GM19452 (cell line): ENCODE results near the gene RAB13.

Source experiments
- ATAC-seq: cut with Tn5 transposase; IDR thresholded peaks from one replicate; pipeline ENCODE4 v1.9.1; 2021; ENCODE audit not compliant: unreplicated experiment

The RAB13 gene

DNA sequence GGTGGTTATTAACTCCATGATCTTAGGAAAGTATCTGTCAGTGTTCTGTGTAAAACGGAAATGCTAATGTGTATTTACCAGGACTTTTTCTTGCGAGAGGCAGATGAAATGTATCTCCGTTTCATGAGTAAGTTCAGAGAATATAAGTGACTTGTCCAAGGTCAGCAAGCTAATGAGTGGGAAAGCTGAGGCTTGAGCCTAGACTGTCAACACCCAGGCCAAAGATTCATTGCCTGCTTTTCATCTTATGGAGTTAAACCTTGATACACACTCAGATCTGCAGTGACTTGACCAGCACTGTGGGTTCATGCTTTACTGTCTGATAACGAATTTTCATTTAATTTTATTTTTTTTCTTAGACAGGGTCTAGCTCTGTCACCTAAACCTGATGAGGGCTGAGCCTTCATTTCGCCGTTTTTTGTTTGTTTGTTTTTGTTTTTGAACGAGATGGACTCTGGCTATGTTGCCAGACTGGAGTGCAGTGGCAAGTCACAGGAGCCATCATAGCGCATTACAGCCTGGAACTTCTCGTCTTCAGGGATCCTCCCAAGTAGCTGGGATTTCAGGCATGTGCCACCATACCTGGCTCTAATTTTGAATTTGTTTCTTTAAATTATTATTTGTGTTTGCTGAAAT lies 7.7 kb downstream of the RAB13 start:
- ATAC-seq = no peak

DNA sequence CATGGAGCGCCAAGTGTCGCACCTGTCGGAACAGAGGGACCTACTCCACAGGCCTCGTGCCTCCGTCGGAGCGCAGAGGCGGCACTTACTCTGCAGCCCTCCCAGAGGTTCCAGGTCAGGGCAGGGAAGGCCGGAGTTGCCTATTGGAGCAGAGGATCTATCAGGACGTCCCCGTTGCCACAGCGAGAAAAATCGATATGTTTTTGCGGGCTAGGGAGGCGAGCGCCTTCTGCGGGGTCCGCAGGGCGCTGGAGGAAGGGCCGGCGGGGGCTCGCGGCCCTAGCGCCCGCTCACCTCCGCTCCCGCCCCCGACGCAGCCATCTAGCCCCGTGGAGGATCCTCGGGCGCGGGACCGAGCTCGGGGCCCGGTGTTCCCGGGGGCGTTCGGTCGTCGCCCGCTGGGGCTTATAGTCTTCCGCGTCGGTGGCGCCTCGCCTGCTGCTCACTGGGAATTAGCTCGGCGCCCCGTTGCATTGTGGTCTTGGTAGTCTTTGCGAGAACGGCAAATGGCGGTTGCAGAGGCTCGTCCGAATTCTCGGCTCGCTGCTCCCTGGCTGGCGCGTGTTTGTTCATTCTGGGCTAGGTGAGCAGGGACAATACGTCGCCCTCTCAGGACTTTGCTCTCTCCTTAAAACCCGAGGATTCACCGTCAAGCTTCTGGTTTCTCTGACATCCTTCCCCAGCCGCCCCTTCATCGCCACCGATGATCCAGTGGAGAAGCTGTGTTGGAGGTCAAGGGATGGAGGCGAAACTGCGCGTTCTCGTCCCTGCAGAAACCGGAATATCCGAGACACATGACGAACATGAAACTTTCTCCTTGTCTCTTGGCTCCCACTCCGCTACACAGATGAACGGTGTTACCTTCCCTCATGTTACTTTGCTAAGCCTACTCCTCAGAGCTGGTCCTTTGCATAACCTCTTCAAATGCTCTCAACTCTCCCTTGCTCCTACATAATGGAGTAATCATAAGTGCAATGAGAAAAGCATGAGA lies 8.6 kb downstream of the RAB13 start, which contains the start of gene JTB:
Gene JTB, minus strand, starts transcription at position 425 of the 991 bp plus-strand sequence. Its CDS starts 422 bp downstream, at position 3.
- ATAC-seq = peak; percentile 81

DNA sequence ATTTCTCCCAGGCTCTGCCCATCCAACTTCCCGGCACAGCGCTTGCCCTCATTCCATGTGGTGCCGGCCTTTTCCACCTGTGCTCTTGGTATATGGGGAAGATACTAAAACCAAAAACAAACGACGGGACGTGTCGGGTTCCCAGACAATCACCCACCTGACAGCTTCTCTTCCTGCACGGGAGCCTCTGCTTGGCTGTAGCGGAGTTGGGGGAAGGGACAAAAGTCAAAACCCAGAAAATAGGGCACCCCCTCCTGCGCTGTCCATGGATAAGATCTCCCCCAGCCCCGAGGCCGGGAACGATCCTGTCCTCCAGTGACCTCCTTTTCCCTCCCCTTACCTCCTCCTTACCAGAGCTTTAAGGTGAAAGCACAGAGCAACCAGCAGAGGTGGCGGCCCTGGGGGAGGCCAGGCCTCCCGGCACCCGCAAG lies 9.3 kb downstream of the RAB13 start:
- ATAC-seq = no peak

DNA sequence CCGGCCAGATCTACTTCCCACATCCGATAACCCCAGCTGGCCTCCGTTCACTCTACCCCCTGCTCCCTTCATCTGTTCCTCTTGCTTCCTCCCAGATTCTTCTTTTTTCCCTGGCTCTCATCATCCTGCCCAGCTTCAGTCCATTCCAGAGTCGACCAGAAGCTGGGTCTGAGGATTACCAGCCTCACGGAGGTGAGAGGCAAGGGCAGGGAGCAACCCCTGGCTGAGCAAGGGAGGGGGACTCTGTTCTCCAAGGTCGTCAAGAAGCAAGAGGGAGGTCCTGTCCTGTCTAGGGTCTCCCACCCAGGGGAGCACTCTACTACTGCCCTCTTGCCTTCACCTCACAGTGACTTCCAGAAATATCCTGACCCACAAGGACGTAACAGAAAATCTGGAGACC lies 12.6 kb downstream of the RAB13 start:
- ATAC-seq = no peak

DNA sequence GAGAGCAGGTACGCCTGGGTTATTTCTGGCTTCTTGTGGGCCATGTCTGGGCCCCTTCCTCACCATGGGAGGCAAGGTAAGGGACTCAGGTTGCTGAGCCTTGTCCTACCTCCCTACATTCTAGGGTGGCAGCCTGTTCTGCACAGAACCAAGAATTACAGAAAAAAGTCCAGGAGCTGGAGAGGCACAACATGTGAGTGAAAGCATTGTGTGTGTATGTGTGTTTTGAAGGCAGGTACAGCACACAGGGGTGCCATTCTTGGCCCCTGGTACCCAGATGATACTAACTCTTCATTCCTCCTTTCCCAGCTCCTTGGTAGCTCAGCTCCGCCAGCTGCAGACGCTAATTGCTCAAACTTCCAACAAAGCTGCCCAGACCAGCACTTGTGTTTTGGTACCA lies 13.1 kb downstream of the RAB13 start:
- no peak for ATAC-seq

DNA sequence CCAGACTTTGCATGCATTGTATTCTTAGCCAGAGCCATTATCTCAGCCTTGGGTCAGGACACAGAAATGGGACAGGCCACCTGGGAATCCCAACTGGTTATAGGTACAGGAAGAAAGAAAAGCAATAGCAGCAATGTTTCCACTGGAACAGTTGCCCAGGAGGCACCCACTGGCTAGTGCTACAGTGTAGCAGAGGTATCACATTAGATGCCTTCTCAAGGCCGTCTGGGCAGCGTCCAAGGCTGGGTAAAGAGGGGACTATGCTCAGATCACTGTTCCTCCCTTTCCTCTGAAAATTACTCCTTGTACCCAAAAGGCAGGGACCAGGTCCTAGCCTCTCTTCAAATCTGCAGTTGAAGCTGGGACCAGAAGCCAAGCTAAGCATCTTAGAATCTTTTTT lies 15.8 kb downstream of the RAB13 start:
- no peak for ATAC-seq

DNA sequence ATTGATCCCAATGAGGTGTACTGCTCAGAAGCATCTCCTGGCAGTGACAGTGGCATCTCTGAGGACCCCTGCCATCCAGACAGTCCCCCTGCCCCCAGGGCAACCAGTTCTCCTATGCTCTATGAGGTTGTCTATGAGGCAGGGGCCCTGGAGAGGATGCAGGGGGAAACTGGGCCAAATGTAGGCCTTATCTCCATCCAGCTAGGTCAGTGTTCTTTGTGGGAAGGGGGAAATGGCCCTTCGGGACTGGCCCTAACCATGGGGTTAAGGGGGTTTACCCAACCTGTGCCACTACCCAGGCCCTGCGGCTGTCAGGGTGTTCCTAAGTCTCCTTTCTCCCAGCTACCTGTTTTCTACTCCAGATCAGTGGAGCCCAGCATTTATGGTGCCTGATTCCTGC lies 17.2 kb downstream of the RAB13 start:
- no peak for ATAC-seq

DNA sequence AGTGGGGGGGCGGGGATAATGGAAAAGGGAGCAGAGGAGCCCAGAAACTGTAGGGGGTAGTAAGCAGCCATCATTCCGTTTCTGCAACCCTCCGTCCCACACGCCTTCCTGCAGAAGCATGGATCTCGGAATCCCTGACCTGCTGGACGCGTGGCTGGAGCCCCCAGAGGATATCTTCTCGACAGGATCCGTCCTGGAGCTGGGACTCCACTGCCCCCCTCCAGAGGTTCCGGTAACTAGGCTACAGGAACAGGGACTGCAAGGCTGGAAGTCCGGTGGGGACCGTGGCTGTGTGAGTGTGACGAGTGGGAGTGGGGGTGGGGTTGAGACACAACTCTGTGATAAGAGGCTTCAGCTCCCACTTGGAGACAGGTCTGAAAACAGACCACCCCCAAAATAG lies 17.7 kb downstream of the RAB13 start:
- no peak for ATAC-seq

DNA sequence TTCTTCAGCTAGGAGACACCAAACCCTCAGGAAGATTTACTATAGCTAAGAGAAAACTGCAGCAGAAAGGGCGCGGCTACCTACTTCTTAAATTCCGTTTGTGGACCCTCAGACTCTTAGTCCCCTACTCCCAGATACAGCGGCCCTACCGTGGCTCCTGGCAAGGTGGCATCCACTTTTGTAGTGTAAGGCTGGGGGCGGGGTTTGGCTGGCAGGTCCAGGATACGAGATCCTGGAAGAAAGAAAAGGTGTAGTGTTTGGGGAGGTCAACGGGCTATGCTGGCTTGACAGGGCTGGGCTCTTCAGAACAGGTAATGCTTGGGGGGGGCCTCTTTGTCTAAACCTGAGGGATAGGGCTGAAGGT lies 18.2 kb downstream of the RAB13 start:
- ATAC-seq = no peak

DNA sequence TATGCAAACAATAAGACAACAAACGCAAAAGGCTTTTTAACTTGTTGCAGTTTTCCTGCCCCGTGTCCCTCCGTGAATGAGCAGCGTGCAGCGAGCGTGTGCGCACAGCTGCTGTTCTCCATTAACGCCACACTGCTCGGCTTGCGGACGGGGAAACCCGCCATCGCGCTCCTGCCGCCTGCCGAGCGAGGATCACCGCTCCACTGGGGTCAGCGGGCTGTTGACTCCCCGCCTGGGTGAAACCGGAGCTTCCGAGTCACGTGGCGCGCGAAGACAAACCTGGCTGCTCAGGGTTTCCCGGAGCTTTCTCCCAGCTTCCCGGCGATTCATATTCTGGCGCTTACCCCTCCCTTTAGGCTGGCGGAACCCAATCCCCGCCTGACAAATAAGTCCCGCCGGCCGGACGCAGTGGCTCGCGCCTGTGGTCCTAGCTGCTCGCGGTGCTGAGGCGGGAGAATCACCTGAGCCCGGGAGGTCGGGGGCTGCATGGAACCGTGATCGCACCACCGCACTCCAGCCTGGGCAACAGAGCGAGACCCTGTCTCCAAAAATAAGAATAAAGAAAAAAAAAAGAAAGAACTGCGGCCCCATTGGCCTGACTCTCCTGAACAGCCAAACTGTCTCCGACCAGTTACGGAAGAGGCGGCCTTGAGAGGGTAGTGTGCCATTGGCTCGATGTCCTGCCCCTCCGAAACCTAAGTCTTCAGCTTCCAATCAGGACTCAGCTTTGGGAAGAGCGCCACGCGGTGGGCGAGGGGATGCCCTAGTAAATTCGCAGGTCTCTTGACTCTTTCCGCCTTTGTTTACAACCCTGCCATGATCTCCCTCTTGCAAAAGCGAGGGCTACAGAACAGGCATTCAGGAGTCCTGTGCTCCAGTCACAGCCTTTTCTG lies 18.8 kb downstream of the RAB13 start, which contains the start of gene CREB3L4:
Gene CREB3L4, plus strand, starts transcription at position 796 of the 893 bp plus-strand sequence. CDS start 624 bp downstream, outside the sequence.
- peak; percentile 68 for ATAC-seq

DNA sequence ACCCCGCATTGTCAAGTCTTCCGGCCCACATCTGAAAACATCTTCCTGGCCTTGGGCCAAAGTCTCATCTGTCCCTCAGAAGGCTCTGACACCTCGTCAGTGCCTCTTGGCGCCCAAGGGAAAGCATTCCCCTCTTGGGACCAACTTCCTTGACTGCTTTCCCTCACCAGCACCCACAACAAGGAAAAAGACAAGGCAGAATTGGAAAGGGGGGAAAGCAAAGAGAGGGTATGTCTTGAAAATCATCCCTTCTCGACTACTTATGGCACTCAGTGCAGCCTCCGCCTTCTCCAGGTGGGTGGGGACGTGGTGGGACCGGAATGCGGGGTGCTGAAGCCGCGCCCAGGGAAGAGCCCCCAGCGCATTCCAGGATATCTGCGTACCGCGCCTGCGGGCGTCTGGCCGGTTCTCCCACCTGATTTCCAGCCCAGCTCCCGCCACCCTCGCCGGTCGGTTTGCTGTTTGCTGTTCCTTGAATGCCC lies 22.2 kb downstream of the RAB13 start:
- no peak for ATAC-seq

DNA sequence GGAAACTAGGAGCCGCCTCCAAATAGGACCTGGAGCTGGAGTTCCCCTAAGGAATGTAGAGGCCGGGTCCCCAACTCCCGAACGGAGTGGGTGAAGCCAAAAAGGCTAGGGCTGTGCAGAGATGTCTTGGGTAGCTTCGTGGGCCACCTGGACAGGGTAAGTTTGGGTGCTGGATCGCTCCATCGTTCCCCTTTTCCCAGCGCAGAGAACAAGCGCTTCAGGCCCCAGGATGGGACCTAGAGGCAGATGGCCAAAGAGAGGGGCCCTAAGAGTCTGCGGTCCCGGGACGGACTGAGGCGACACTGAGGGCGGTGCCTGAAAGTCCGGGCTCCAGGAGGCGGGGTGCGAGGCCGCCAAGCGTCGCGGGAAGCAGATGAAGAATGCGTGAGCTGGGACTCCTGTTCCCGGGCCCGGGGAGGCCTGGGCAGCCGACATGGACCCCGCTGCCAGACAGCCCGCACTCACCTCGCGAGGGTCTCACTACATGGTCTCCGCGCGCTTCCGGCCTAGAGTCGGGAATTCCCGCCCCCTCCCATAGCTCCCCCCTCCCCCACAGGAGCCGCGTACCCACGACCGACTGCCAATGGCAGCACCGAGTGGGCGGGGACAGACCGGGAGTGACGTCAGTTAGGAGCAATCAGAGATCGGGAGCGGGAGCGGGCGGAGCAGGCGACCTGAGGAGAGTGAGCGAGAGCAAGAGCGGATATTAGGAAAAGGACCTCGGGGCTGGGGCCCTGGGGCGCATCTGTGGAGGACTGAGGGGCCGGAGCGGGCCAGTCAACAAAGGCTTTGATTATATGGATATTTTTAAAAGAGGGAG lies 22.9 kb downstream of the RAB13 start, which contains the start of gene SLC39A1:
Gene SLC39A1, minus strand, starts transcription at position 508 of the 820 bp plus-strand sequence. CDS start 822 bp downstream, outside the sequence.
- ATAC-seq = peak; percentile 45

DNA sequence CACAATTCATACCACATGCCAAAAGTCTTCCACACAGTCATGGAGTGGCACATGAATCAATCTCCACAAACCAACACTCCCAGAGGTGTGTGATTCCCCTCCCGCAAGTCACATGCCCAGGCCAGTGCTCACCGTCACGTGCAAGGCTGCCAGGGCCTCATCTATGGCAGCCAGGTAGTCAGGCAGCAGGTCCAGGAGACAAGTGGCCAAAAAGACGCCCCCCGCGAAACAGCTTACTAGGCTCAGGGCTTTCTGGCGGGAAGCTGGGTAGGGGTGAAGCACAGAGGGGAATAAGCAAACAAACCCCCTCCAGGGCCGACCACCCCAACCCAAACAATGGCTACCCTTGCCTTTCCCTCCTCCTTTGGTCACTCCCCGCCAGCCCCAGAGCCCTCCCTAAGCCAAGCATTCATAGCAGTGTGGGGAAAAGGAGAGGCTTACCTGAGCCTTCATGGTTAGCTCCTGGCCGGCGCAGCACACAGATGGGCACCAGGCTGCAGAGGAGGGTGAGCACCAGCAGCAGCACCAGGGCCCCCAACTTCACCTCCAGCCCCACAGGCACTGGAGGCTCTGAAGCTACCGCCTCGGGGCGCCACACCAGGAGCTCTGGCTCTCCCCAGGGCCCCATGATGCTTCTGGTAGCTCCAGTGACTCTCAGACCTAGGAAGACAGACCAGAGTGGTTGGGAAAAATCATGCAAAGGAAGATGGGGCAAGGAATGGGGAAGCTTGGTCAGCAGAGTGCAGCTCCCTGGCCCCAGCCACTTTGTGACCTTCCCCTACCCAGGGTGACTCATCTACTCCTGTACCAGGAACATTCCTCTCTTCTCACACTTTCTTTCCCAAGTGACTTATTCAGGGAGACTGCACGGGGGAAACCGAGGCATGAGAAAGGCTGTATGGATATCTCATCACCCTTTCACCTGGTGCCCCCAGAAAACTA lies 23.8 kb downstream of the RAB13 start:
- no peak for ATAC-seq

DNA sequence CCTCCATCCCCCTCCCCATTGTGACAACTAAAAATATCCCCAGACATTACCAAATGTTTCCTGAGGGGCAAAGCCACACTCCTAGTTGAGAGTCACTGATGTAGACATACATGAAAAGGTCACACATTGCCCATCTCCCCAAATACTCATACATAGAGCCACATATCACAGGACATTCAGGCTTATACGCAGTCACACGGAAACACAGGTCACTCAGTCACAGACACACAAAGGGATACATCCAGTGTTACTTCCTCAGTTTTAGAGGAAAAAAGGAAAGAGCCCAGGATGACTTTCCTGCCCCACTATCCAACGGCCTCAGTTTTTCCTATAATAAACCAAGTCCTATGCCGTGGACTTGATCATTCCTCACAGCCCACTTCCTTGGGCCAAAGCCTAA lies 24.7 kb downstream of the RAB13 start:
- no peak for ATAC-seq

DNA sequence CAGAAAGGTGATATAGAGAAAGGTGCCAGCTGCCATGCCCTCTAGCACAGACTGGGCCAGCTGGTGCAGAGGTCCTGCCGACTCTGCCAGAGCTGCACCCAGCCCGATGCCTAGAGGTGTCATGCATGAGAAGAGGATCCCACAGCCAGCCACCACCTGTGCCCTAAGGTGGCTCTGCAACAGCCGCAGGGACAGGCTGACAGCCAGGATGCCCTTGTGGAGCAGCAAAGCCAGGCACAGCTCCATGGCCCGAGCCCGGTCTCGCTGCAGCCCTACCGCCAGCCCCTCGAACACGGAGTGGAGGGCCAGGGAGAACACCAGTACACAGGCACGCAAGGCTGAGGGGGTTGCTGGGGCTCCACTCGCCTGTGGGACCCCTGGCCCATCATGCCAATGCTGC lies 25.9 kb downstream of the RAB13 start:
- ATAC-seq = no peak

DNA sequence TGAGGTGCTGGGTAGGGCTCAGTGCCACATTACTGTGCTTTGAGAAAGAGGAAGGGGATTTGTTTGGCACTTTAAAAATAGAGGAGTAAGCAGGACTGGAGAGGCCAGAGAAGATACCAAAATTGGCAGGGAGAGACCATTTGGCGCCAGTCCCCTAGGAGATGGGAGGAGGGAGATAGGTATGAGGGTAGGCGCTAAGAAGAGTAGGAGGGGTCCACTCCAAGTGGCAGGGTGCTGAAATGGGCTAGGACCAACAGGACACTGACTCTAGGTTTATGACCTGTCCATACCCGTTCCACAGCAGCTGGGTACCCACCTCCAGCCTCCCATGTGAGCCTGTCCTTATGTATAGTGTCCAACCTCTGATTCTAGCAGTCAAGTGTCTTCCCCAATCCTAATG lies 26.7 kb downstream of the RAB13 start:
- ATAC-seq = no peak

DNA sequence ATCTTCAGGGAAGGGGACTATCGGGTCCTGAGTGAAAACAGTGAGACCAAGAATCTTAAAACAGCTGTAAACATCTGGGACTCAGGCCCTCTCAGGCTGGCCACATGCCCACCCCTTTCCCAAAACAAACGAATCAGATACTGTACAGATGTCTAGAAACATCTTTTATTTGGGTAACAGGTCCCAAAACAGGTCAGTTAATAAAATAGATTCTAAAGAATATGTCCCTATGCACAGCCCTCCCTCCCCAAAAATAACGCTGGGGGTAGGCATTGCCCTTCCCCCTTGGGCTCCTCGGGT lies 27.2 kb downstream of the RAB13 start:
- ATAC-seq = no peak

DNA sequence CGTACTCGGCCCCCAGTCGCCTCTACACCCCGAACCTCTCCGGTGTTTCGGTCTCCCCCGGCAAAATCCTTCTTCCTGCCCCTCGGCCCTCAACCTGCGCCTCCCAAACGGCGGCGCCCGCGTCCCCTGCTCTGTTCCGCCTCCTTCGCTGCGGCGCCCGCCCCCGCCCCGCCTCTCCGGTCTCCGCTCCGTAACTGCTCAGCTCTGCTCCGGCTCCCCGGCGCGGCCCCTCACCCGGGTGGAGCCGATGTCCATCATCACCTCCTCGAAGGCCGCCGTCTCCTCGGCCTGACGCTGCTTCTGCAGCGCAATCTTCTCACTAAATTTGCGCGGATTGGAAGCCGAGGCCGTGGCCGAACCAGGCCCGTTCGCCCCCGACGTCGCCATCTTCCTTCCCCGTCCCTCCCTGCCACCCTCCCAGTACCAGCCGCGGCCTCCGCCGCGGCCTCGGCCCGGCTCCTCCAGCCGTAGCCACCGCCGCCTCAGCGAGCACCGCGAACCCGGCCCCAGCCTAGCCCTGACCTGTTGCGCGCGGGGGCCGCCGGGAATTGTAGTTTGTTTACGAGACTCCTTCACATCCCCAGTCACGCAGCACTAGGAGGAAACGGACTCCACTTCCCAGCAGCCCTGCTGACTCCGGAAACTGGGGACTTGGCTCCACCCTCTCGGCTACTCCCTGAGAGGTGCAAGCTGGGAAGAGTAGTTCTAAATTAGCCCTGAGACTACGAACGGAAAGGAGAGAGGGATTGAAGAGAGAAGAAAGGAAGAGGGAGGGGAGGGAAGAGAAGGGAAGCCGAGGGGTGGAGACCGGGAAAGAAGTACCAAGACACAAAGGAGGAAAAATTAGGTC lies 27.8 kb downstream of the RAB13 start, which contains the start of gene CRTC2:
Gene CRTC2, minus strand, starts transcription at position 502 of the 850 bp plus-strand sequence. Its CDS starts 115 bp downstream, at position 387.
- ATAC-seq = peak; percentile 80
